Endodermal cell (in vitro differentiated cells): Measurements from ENCODE around the gene RUNDC1. TPM values are rescaled to one million over a fixed set of nuclear protein-coding genes. Genes with fewer than 3 reads are reported as not detected.
"Not testable (repeated sequence)": the region's sequence is repeated elsewhere in the genome, so short reads cannot be mapped to it uniquely, and the experiment has no call there.

Experiments used
- DNase-seq: peaks from one replicate; pipeline ENCODE4 v3.0.0-alpha.2; 2017
- H3K27ac ChIP-seq: 2 replicates; pipeline ENCODE4 v1.5.1; 2013; ENCODE audit warnings: mild to moderate bottlenecking, low read depth, low read length, moderate library complexity
- H3K27me3 ChIP-seq: 2 replicates; pipeline ENCODE4 v1.6.1; 2013; ENCODE audit warnings: mild to moderate bottlenecking, low read length, moderate library complexity; ENCODE audit not compliant: insufficient read depth, control insufficient read depth, poor library complexity, severe bottlenecking
- H3K36me3 ChIP-seq: 2 replicates; pipeline ENCODE4 v1.7.0; 2013; ENCODE audit warnings: mild to moderate bottlenecking, low read length, moderate library complexity; ENCODE audit not compliant: control insufficient read depth, insufficient read depth
- H3K4me1 ChIP-seq: one replicate; pipeline ENCODE4 v1.7.0; 2013; ENCODE audit warnings: low read length; ENCODE audit not compliant: control insufficient read depth, insufficient read depth
- H3K4me3 ChIP-seq: 2 replicates; pipeline ENCODE4 v1.5.1; 2013; ENCODE audit warnings: mild to moderate bottlenecking, low read length, moderate library complexity
- H3K9ac ChIP-seq: 2 replicates; pipeline ENCODE4 v1.6.1; 2013; ENCODE audit warnings: mild to moderate bottlenecking, low read length, moderate library complexity; ENCODE audit not compliant: poor library complexity, severe bottlenecking; ENCODE audit errors: extremely low read depth
- H3K9me3 ChIP-seq: 2 replicates; pipeline ENCODE4 v1.6.1; 2013; ENCODE audit warnings: mild to moderate bottlenecking, low read length, moderate library complexity; ENCODE audit not compliant: control insufficient read depth
- H3K27ac Mint-ChIP-seq: 2 replicates; pipeline ENCODE4 v1.8.0; 2020; ENCODE audit warnings: mixed read lengths
- H3K27me3 Mint-ChIP-seq: 2 replicates; pipeline ENCODE4 v1.8.0; 2021; ENCODE audit warnings: mild to moderate bottlenecking, mixed read lengths; ENCODE audit not compliant: insufficient read depth
- H3K36me3 Mint-ChIP-seq: 2 replicates; pipeline ENCODE4 v1.8.0; 2020; ENCODE audit warnings: low read depth, mixed read lengths
- H3K4me1 Mint-ChIP-seq: 2 replicates; pipeline ENCODE4 v1.8.0; 2020; ENCODE audit warnings: mixed read lengths
- H3K4me3 Mint-ChIP-seq: 2 replicates; pipeline ENCODE4 v1.8.0; 2020; ENCODE audit warnings: mild to moderate bottlenecking, moderate library complexity, mixed read lengths
- H3K9me3 Mint-ChIP-seq: 2 replicates; pipeline ENCODE4 v1.8.0; 2020; ENCODE audit warnings: mild to moderate bottlenecking, mixed read lengths
- whole genome bisulfite sequencing, 2 experiments: methylation state at CpG; one replicate each; pipeline versions ENCODE4 v1.1.5 to v1.1.7; 2013; ENCODE audit warnings: missing lambda C conversion rate in 2 of 2, mixed read lengths in 1 of 2; ENCODE audit not compliant: insufficient coverage in 1 of 2, insufficient read length in 1 of 2; 5-methylcytosine and 5-hydroxymethylcytosine counted together
- total RNA-seq, 2 donors: library from RNA; stranded (reverse); fragmentation: NEBNext Ultra II Directional in 1 of 2; extraction: Animal tissue kit (Norgen Biotek cat#: 25700) in 1 of 2; gene quantifications; 2 replicates in 1 of 2; 3 replicates in 1 of 2; pipeline ENCODE4 v1.2.1, GENCODE V29; 2021
- TF ChIP-seq, protein P1 (sequence below): fragments of 200-600 bp; sonication (generic); conservative IDR thresholded peaks from 2 replicates; pipeline ENCODE4 v1.5.0; 2021; ENCODE audit warnings: antibody characterized with exemption, mild to moderate bottlenecking

Gene RUNDC1
- total RNA-seq, 2 donors from 2014 or later, result 17.7 to 18.5 TPM

GRCh38 chr17:42997984-42998938 lies 17.9 kb downstream of the RUNDC1 start, which contains the start of gene RPL27:
RPL27 (plus strand) TSS chr17:42998419; CDS start chr17:42998751, 332 bp downstream.
- Mint-ChIP-seq H3K4me3 (peak within 1 kb of the TSS; percentile 99), H3K9me3 (no peaks in the 10 kb centered on the region), H3K27ac (peak within 1 kb of the TSS; percentile 98), H3K27me3 (no peaks in the 10 kb centered on the region), H3K36me3 (peaks cover 52% of the 10 kb centered on the region), H3K4me1 (peaks cover 18% of the 10 kb centered on the region)
- TF ChIP-seq, protein P1, sequence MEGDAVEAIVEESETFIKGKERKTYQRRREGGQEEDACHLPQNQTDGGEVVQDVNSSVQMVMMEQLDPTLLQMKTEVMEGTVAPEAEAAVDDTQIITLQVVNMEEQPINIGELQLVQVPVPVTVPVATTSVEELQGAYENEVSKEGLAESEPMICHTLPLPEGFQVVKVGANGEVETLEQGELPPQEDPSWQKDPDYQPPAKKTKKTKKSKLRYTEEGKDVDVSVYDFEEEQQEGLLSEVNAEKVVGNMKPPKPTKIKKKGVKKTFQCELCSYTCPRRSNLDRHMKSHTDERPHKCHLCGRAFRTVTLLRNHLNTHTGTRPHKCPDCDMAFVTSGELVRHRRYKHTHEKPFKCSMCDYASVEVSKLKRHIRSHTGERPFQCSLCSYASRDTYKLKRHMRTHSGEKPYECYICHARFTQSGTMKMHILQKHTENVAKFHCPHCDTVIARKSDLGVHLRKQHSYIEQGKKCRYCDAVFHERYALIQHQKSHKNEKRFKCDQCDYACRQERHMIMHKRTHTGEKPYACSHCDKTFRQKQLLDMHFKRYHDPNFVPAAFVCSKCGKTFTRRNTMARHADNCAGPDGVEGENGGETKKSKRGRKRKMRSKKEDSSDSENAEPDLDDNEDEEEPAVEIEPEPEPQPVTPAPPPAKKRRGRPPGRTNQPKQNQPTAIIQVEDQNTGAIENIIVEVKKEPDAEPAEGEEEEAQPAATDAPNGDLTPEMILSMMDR, result peak; percentile 84
- 0 to 1% methylated on average over 18 to 49 of the region's 49 CpGs for whole genome bisulfite sequencing, 2 experiments
- Histone ChIP-seq H3K4me3 (peak within 1 kb of the TSS; percentile 99), H3K9me3 (no peaks in the 10 kb centered on the region), H3K9ac (peak within 1 kb of the TSS; percentile 99), H3K4me1 (peaks cover 7% of the 10 kb centered on the region), H3K27ac (peak within 1 kb of the TSS; percentile 99), H3K36me3 (peaks cover 61% of the 10 kb centered on the region), H3K27me3 (no peaks in the 10 kb centered on the region)
- DNase-seq, result peak; percentile 100

DNA sequence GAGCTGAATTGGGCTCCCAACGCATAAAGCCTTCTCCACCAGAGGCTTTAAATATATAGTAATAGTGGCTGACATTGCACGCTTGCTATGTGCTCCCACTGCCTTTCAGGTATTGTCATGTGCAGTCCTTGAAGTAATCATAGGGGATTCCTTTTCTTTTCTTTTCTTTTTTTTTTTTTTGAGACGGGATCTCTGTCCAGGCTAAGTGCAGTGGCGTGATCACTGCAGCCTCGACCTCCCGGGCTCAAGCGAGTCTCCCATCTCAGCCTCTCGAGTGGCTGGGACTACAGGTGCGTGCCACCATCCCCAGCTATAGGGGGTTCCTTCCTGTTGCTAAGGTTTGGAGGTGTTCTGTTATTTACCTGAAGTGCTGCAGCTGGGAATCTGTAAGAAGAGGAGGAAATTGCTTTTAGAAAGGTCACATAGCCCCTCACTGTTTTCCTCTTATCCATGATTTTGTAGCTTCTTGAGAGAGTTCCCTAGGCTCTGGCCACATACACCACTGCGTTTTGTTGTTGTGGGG lies 18.7 kb downstream of the RUNDC1 start:
- H3K36me3 ChIP-seq, result peaks cover 60% of the 10 kb centered on the region
- peak overlapping the region; percentile 99 for H3K27ac ChIP-seq
- peaks cover 7% of the 10 kb centered on the region for H3K4me1 ChIP-seq
- Mint-ChIP-seq H3K9me3 (no peaks in the 10 kb centered on the region), H3K4me1 (peaks cover 18% of the 10 kb centered on the region), H3K27me3 (no peaks in the 10 kb centered on the region), H3K27ac (peak overlapping the region; percentile 98), H3K4me3 (peak overlapping the region; percentile 99), H3K36me3 (peaks cover 55% of the 10 kb centered on the region)
- 11 to 19% methylated on average over 2 to 10 of the region's 10 CpGs for WGBS, 2 experiments
- TF ChIP-seq, protein P1, result no peak
- H3K27me3 ChIP-seq, result no peaks in the 10 kb centered on the region
- peak overlapping the region; percentile 99 for H3K9ac ChIP-seq
- peak overlapping the region; percentile 99 for H3K4me3 ChIP-seq
- H3K9me3 ChIP-seq, result no peaks in the 10 kb centered on the region
- no peak for DNase-seq

DNA sequence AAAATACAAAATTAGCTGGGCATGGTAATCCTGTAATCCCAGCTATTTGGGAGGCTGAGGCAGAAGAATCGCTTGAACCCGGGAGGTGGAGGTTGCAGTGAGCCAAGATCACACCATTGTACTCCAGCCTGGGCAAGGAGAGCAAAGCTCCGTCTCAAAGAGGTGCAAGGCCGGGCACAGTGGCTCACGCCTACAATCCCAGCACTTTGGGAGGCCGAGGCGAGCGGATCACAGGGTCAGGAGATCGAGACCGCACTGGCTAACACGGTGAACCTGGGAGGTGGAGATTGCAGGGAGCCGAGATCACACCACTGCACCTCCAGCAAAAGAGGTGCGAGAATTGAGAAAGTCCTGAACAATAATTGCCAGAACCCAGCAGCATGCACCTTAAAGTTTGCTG lies 20.5 kb downstream of the RUNDC1 start:
- Mint-ChIP-seq H3K36me3 (peaks cover 52% of the 10 kb centered on the region), H3K27ac (peak overlapping the region; percentile 30), H3K4me1 (peaks cover 18% of the 10 kb centered on the region)
- H3K27me3 ChIP-seq, H3K27ac ChIP-seq, H3K9ac ChIP-seq, H3K4me3 Mint-ChIP-seq, H3K27me3 Mint-ChIP-seq, H3K4me1 ChIP-seq, H3K9me3 Mint-ChIP-seq, H3K4me3 ChIP-seq, H3K9me3 ChIP-seq, DNase-seq: not testable (repeated sequence)
- peaks cover 51% of the 10 kb centered on the region for H3K36me3 ChIP-seq
- WGBS, 2 experiments, result 93 to 97% methylated on average over 12 to 13 of the region's 13 CpGs
